ENCODE results near the gene SLC16A2. TPM values are rescaled to one million over a fixed set of nuclear protein-coding genes. Genes with fewer than 3 reads are reported as not detected.
"Not testable (repeated sequence)": the region's sequence is repeated elsewhere in the genome, so short reads cannot be mapped to it uniquely, and the experiment has no call there.

The SLC16A2 gene
- total and polyA plus RNA-seq, 10 of the 15 experiments (the other 5 are each of a cell fraction or from before 2014, with no cell fraction given), result 0.08 to 0.13 TPM; not detected in 8

DNA sequence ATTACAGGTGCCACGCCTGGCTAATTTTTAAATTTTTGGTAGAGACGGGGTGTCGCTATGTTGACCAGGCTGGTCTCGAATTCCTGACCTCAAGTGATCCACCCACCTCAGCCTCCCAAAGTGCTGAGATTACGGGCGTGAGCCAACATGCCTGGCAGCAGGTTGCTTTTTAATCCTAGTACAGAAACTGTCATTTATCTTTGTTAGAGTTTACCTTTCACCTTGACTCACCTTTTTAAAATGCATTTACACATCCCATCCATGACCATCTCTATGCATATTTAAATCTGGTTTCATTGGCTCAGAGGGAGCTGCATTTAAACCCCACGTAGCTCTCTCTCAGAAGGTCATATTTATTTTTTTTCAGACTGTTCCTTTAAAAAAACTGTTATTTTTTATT lies 31.9 kb downstream of the SLC16A2 start (continued):
- no peak for TF ChIP-seq KLF5 (IDR thresholded peaks at IDR 0.05; ENCODE audit: partially characterized antibody)
- no peak for TF ChIP-seq LARP7 (IDR thresholded peaks at IDR 0.05)
- TF ChIP-seq CEBPB (IDR thresholded peaks at IDR 0.05; ENCODE audit: borderline replicate concordance in 1 of 2, low read depth in 2 of 2, low read length in 2 of 2), result no peak
- TF ChIP-seq, protein P1, sequence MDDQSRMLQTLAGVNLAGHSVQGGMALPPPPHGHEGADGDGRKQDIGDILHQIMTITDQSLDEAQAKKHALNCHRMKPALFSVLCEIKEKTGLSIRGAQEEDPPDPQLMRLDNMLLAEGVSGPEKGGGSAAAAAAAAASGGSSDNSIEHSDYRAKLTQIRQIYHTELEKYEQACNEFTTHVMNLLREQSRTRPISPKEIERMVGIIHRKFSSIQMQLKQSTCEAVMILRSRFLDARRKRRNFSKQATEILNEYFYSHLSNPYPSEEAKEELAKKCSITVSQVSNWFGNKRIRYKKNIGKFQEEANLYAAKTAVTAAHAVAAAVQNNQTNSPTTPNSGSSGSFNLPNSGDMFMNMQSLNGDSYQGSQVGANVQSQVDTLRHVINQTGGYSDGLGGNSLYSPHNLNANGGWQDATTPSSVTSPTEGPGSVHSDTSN (IDR thresholded peaks at IDR 0.05; ENCODE audit: insufficient replicate concordance, low read depth, low read length), result no peak
- TF ChIP-seq SREBF2 (IDR thresholded peaks at IDR 0.05; ENCODE audit: low read length), result no peak
- no peak for TF ChIP-seq JUNB (IDR thresholded peaks at IDR 0.05)
- TF ChIP-seq YBX1 (IDR thresholded peaks at IDR 0.05), result no peak
- no peak for TF ChIP-seq RB1 (IDR thresholded peaks at IDR 0.05; ENCODE audit: borderline replicate concordance)
- no peak for TF ChIP-seq POLR2A (IDR thresholded peaks at IDR 0.05; ENCODE audit: low read depth, low read length)
- no peak for TF ChIP-seq FOXK2 (IDR thresholded peaks at IDR 0.05)

DNA sequence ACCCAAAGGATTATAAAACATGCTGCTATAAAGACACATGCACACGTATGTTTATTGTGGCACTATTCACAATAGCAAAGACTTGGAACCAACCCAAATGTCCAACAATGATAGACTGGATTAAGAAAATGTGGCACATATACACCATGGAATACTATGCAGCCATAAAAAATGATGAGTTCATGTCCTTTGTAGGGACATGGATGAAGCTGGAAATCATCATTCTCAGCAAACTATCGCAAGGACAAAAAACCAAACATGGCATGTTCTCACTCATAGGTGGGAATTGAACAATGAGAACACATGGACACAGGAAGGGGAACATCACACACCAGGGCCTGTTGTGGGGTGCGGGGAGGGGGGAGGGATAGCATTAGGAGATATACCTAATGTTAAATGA lies 32.9 kb downstream of the SLC16A2 start:
- BruUV-seq (replicated peaks); FAIRE-seq; H3K4me3 ChIP-seq; intact Hi-C loops (cut with micrococcal nuclease; ENCODE audit: unreplicated experiment); CTCF ChIA-PET; H3K27ac ChIP-seq (ENCODE audit: control insufficient read depth, insufficient read depth); H3K9ac ChIP-seq (ENCODE audit: control insufficient read depth, insufficient read depth, low read length); DNase-seq (ENCODE audit: low read depth, low spot score); RAD21 ChIA-PET (ENCODE audit: unreplicated experiment); H3K36me3 ChIP-seq (ENCODE audit: control insufficient read depth in 2 of 2, insufficient read depth in 2 of 2, low read length in 1 of 2); ATAC-seq; POLR2A ChIA-PET; H3K4me2 ChIP-seq (ENCODE audit: control insufficient read depth, insufficient read depth); in situ Hi-C loops (cut with MboI); H3K9me3 ChIP-seq (replicated peaks; ENCODE audit: control insufficient read depth, insufficient read depth, low read length); SMC1A ChIA-PET (ENCODE audit: uncharacterized antibody, unreplicated experiment); H3K27me3 ChIP-seq (replicated peaks in 1 of 2; ENCODE audit: control insufficient read depth in 2 of 2, insufficient read depth in 2 of 2, low read length in 1 of 2); H3K79me2 ChIP-seq (ENCODE audit: control insufficient read depth, insufficient read depth, low read length); H3K4me1 ChIP-seq (ENCODE audit: control insufficient read depth, insufficient read depth, low read length); H2AFZ ChIP-seq (ENCODE audit: control insufficient read depth, low read depth, low read length); H4K20me1 ChIP-seq (ENCODE audit: control insufficient read depth, insufficient read depth): not testable (repeated sequence)
- 17% methylated on average over 2 of the region's 3 CpGs for WGBS (ENCODE audit: insufficient coverage, insufficient replicate concordance, low lambda C conversion rate, missing lambda C conversion rate)
